ENCODE results near the gene GRAMD1C.

Gene GRAMD1C

GRCh38 chr3:113953677-113954076, 115.1 kb downstream of the GRAMD1C start:
- DNase-seq, result peak; percentile 34

GRCh38 chr3:113954091-113954685, 115.6 kb downstream of the GRAMD1C start:
- DNase-seq, result no peak

GRCh38 chr3:113963879-113964278, 125.3 kb downstream of the GRAMD1C start:
- no peak for DNase-seq

- DNase-seq, result no peak
Observed at GRCh38 chr3:113966172-113966571, 127.6 kb downstream of the GRAMD1C start.

GRCh38 chr3:113968986-113969385, 130.4 kb downstream of the GRAMD1C start:
- DNase-seq, result no peak

- DNase-seq, result no peak
Observed at GRCh38 chr3:113977822-113978221, 139.2 kb downstream of the GRAMD1C start.

- DNase-seq, result no peak
Observed at GRCh38 chr3:113979916-113980315, 141.3 kb downstream of the GRAMD1C start.

GRCh38 chr3:113981803-113982202, 143.2 kb downstream of the GRAMD1C start:
- no peak for DNase-seq

GRCh38 chr3:113983544-113983943, 145.0 kb downstream of the GRAMD1C start:
- no peak for DNase-seq

GRCh38 chr3:113985541-113985940, 147.0 kb downstream of the GRAMD1C start:
- no peak for DNase-seq
